Natural killer cell treated with Interleukin-12 subunit alpha and Interleukin-12 subunit beta and Interleukin-15 and Interleukin-18, amount 100 ng/mL, for 72 hours (primary cell): ENCODE measurements around the gene PKDCC. TPM values are rescaled to one million over a fixed set of nuclear protein-coding genes. Genes with fewer than 3 reads are reported as not detected.
A peak's percentile ranks its signal among the peaks of the same experiment; 100 is the strongest.

Experiments
- ATAC-seq, 2 donors: fragments of 150-1000 bp; cut with Tn5 transposase in 1 of 2; sonication (Bioruptor Pico), chemical (Tn5 transposase) in 1 of 2; 2 replicates each; pipeline ENCODE4 v1.10.0; 2021
- DNase-seq: peaks from one replicate; pipeline ENCODE4 v3.0.0; 2022; ENCODE audit warnings: low spot score
- H3K27ac Mint-ChIP-seq, 2 donors: 1 replicate in 1 of 2; 2 replicates in 1 of 2; pipeline ENCODE4 v1.8.0; 2022; ENCODE audit warnings: mixed read lengths in 2 of 2, mild to moderate bottlenecking in 1 of 2, moderate library complexity in 1 of 2
- H3K27me3 Mint-ChIP-seq, 2 donors: 1 replicate in 1 of 2; 2 replicates in 1 of 2; pipeline ENCODE4 v1.8.0; 2022; ENCODE audit warnings: mixed read lengths in 2 of 2
- H3K36me3 Mint-ChIP-seq: one replicate; pipeline ENCODE4 v1.8.0; 2022; ENCODE audit warnings: mixed read lengths
- H3K4me1 Mint-ChIP-seq, 2 donors: 1 replicate in 1 of 2; 2 replicates in 1 of 2; pipeline ENCODE4 v1.8.0; 2022; ENCODE audit warnings: low read depth in 2 of 2, mixed read lengths in 2 of 2, mild to moderate bottlenecking in 1 of 2
- H3K4me3 Mint-ChIP-seq: one replicate; pipeline ENCODE4 v1.8.0; 2022; ENCODE audit warnings: mixed read lengths
- H3K9me3 Mint-ChIP-seq: 2 replicates; pipeline ENCODE4 v1.8.0; 2022; ENCODE audit warnings: mixed read lengths
- total RNA-seq, 2 donors: library from RNA; stranded (reverse); gene quantifications; one replicate each; pipeline ENCODE4 v1.2.3, GENCODE V29; 2022

PKDCC gene
- total RNA-seq, 2 donors from 2014 or later, result not detected

DNA sequence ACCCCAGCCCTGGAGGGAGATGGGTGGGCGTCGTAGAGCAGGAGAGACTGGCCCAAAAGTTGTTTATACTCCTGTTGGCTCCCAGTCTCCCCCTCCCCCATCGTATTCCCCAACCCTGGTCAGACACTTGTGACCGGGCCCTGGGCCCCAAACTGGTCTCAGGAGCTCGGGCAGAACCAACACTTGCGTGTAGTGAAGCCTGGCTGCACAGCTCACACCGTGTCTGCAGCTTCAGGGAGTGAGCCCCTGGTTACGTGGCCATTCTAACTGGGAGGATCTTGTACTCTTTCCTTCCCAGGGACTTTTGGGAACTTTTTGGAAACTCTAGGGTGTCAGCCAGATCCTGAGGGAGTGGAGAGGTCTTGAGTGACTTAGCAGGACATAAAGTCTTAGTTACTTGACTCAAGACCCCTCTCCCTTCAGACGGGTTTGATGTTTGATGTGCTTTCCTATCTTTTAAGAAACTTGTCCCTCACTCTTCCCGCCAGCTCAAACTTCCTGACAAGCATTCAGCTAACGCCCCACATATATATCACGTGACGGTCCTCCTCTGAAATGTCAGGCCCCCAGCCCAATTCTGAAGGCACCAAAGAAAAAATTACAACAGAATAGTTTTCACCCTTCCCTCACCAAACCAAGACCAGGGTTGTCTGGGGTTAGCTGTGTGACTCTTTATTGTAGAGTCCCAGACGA, 2.3 kb downstream of the PKDCC start:
- Mint-ChIP-seq H3K36me3 (no peaks in the 10 kb centered on the region), H3K9me3 (no peaks in the 10 kb centered on the region), H3K27ac (no peak overlapping the region), H3K4me3 (no peak overlapping the region), H3K27me3 (peaks cover 11 to 22% of the 10 kb centered on the region in 2 donors), H3K4me1 (peaks cover 0 to 2% of the 10 kb centered on the region in 2 donors)
- no peak for ATAC-seq
- peak; percentile 54 for DNase-seq

DNA sequence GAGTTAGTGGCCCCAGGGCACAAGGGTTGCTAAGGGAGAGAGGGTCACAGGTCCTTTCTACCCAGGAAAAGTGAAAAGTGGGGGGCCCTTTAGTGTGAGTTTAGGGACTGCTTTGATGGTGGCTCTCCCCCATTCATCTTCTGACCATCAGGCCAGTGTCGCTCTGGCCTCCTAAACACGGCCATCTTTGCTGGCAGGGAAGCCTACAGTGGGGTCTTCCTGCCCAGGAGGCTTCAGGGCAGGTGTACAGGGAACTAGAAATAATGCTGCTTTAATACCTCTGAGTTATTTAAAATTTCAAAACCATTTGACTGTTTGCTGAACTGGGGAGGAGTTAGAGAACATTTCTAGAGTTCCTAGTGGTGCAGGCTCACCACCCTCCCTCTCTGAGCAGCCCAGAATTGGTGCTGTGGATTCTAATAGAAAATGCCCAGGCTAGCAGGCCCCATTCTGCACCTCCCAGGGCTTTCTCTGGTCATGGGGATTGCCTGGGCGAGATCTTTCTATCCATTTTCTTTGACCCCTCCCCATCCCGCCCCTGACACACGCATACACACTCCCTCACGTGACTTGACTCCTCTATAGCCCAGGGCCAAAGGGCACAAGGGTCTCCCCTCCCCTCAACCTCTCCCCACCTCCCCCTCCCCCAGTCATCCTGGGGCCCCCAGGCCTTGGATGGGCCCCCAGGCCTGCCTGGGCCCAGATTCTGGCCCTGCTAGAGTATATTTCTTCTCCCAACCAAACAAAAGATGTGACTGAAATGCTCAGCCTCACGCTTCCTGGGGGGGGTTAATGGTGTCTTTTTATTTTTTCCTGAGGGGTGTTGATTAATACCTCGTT, 3.1 kb downstream of the PKDCC start:
- Mint-ChIP-seq H3K27ac (no peak overlapping the region), H3K9me3 (no peaks in the 10 kb centered on the region), H3K4me1 (peaks cover 0 to 2% of the 10 kb centered on the region in 2 donors), H3K4me3 (no peak overlapping the region), H3K36me3 (no peaks in the 10 kb centered on the region), H3K27me3 (peaks cover 11 to 22% of the 10 kb centered on the region in 2 donors)
- ATAC-seq, result no peak
- peak; percentile 20 for DNase-seq

DNA sequence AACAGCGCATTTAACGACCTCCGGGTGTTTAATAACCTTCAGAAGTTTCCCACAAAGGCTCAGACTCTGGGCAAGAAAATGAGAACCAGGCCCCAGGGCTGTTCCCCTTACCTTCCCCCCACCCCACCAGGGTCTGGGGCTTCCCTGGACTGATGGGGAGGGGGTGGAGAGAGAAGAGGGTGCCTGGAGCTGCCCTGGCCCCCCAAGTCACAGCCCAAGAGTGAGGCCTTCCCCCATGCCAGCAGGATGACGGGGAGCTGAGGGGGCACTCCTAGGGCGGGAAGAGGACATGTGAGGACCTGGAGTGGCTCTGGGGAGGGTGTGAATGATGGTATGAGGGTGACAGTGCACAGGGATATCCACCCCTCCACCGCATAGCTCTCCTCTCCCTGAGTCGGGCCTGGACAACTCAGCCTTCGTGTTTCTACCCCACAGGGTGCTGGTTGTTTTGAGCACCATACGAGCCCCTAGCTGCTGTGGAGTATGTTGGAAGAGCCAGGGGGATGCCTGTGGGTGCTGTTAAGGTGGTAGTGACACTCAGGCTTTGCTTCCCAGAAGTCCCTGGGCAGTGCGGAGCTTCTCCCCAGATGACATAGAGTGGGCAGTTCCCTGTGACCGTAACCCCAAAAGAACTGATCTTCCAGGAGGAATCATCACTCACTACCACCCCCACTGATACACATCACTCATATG, 3.9 kb downstream of the PKDCC start:
- H3K9me3 Mint-ChIP-seq, result no peaks in the 10 kb centered on the region
- H3K27me3 Mint-ChIP-seq, result peaks cover 11 to 22% of the 10 kb centered on the region in 2 donors
- H3K36me3 Mint-ChIP-seq, result no peaks in the 10 kb centered on the region
- no peak overlapping the region for H3K27ac Mint-ChIP-seq
- ATAC-seq (no peak), DNase-seq (peak; percentile 47)
- H3K4me1 Mint-ChIP-seq, result peaks cover 0 to 2% of the 10 kb centered on the region in 2 donors
- H3K4me3 Mint-ChIP-seq, result no peak overlapping the region

DNA sequence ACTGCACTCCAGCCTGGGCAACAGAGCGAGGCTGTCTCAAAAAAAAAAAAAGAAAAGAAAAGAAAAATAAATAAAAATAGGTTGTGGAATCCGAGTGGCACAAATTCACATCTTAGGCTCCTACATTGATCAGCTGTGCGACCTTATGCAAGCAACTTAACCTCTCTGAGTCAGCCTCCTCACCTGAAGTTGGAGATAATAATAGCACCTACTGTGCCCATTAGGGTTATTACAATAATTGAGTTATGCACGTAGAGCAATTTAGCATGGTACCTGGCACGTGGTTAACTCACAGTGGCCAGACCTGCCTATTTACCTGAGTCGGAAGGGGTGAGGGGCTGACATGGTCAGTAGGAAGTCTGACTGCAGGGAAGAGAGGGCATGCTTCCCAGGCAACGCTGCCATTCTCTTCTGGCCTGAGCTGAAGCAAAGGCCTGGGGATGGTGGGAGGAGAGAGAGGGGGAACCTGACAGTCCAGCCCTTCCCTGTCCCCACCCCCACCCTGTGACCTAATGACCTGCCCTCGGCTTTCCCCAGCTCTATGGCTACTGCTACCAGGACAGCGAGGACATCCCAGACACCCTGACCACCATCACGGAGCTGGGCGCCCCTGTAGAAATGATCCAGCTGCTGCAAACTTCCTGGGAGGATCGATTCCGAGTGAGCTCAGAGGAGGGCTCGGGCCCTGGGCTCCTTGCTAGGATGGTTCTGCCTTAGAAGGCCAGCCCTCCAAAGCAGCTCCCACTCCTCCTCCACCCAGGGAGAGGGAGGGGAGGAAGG, 5.1 kb downstream of the PKDCC start:
- H3K36me3 Mint-ChIP-seq, result no peaks in the 10 kb centered on the region
- ATAC-seq, result no peak
- no peak overlapping the region for H3K27ac Mint-ChIP-seq
- peaks cover 9 to 22% of the 10 kb centered on the region in 2 donors for H3K27me3 Mint-ChIP-seq
- H3K9me3 Mint-ChIP-seq, result no peaks in the 10 kb centered on the region
- no peaks in the 10 kb centered on the region for H3K4me1 Mint-ChIP-seq
- no peak overlapping the region for H3K4me3 Mint-ChIP-seq
- peak; percentile 37 for DNase-seq

DNA sequence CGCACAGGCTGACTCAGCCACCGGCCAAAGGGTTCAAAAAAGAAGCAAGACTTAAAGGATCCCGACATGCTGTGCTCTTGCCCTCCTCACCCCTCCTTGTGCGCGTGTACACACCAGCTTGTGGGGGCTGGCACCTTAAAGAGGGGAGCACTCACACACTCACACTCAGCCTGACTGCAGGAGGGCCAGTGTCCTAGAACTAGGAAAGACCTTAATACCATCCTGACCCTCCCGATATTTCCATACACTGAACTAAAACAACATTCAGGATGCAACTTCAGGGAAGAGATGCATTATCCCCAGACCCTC, 5.6 kb downstream of the PKDCC start:
- DNase-seq (no peak), ATAC-seq (no peak)
- no peaks in the 10 kb centered on the region for H3K9me3 Mint-ChIP-seq
- no peaks in the 10 kb centered on the region for H3K4me1 Mint-ChIP-seq
- H3K36me3 Mint-ChIP-seq, result no peaks in the 10 kb centered on the region
- no peak overlapping the region for H3K27ac Mint-ChIP-seq
- H3K4me3 Mint-ChIP-seq, result no peak overlapping the region
- H3K27me3 Mint-ChIP-seq, result peaks cover 9 to 22% of the 10 kb centered on the region in 2 donors

DNA sequence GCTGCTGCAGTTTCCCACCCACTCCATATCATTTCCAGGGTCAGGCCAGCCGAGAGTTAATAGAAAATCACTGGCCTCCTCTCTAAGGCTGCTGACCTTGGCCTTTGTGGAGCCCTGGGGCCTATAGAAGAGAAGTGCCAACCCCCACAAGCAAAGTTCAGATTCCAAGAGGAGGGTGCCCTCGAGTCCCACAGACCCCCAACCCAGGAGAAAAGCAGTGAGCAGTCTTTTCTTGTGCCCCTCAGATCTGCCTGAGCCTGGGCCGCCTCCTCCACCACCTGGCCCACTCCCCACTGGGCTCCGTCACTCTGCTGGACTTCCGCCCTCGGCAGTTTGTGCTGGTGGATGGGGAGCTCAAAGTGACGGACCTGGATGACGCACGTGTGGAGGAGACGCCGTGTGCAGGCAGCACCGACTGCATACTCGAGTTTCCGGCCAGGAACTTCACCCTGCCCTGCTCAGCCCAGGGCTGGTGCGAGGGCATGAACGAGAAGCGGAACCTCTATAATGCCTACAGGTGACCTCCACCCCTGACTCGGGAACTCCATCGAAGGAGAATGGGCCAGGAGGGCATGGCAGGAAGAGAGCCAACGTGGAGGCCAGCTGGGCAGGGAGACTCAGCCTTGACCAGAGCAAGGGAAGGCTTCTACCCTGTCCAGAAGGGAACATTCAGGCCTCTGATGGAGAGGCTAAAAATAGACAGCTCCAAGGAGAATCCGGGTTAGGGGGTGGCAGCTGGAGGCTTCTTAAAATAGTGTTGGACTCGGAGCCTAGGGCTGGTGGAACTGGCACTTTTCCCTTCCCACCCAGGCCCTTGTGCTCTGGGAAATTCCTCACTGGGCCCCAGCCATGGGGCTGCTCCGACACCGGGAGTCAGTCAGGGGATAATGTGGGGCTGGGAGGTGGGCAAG, 6.2 kb downstream of the PKDCC start:
- no peaks in the 10 kb centered on the region for H3K9me3 Mint-ChIP-seq
- H3K27ac Mint-ChIP-seq, result no peak overlapping the region
- peak; percentile 44 for DNase-seq
- H3K36me3 Mint-ChIP-seq, result no peaks in the 10 kb centered on the region
- H3K4me3 Mint-ChIP-seq, result no peak overlapping the region
- H3K27me3 Mint-ChIP-seq, result peaks cover 9 to 22% of the 10 kb centered on the region in 2 donors
- no peak for ATAC-seq
- H3K4me1 Mint-ChIP-seq, result no peaks in the 10 kb centered on the region

DNA sequence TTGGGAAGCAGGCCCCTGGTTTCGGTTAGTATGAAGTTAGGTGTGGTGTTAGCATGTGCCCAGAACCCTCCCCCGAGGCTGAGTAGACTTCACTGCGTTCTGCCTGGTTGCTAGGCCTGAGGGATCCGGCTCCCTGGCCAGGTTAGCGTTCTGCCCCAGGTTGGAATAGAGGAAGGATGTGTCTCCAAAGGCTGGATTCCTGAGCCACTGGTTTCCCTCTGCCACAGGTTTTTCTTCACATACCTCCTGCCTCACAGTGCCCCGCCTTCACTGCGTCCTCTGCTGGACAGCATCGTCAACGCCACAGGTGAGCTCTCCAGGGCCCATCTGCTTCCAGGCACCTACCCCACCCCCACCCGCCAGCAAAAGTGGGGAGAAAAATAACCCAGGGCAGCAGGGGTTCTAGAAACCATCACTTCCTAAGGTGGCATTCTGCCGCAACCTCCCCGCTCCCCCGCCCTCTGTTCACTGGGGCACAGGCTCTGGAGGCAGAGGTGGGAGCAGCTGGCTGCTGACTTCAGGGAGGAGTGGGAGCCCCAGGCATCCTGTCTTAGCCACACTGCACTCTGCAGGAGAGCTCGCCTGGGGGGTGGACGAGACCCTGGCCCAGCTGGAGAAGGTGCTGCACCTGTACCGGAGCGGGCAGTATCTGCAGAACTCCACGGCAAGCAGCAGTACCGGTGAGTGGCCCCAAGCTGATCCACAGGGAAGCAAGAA, 7.1 kb downstream of the PKDCC start:
- Mint-ChIP-seq H3K9me3 (no peaks in the 10 kb centered on the region), H3K36me3 (no peaks in the 10 kb centered on the region), H3K27ac (no peak overlapping the region), H3K4me1 (no peaks in the 10 kb centered on the region), H3K27me3 (peaks cover 10 to 17% of the 10 kb centered on the region in 2 donors), H3K4me3 (no peak overlapping the region)
- ATAC-seq (no peak), DNase-seq (peak; percentile 48)

DNA sequence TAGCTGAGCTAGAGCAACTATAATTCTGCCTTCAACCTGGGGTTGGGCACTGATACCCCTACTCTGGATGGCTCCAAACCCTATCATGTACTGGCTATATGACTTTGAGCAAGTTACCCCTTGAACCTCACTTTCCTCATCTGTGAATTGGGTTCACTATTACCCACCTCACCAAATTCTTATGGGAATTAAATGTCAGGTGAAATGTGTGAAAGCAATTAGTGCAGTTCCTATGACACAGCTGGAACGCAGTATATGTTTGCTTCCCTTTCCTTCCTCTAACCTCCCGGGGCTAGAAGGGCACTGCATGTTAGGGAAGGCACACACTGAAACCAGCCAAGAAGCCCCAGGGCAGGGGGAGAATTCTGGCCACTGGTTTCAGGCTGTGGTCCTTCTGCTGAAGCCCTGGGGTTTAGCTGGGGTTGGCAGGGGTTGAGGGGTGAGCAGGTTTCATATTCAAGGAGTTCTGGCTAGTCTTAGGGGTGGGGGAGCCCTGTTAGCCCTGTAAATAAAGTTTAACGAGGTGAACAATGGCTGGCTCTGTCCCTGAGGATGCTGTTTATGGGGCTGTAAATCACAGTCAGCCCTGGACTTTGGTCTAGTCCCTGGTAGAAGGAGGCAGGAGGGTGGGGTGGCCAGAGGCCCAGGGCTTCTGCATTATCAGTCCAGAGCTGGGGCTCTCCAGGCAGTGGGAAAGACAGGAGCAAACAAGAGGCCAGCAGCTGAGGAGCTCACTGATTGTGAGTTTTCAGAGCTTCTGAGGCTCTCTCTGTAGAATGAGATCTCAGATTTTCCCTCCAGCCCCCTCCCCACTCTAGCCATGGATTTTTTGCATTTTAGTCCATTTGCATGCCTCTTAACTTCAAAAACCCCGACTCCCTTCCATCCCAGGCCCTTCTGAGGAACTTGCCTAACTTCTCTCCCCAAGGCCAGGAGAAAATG, 8.0 kb downstream of the PKDCC start:
- Mint-ChIP-seq H3K36me3 (no peaks in the 10 kb centered on the region), H3K27me3 (peaks cover 6 to 9% of the 10 kb centered on the region in 2 donors), H3K27ac (no peak overlapping the region), H3K4me3 (no peak overlapping the region), H3K4me1 (no peaks in the 10 kb centered on the region), H3K9me3 (no peaks in the 10 kb centered on the region)
- DNase-seq (peak; percentile 35), ATAC-seq (no peak)

DNA sequence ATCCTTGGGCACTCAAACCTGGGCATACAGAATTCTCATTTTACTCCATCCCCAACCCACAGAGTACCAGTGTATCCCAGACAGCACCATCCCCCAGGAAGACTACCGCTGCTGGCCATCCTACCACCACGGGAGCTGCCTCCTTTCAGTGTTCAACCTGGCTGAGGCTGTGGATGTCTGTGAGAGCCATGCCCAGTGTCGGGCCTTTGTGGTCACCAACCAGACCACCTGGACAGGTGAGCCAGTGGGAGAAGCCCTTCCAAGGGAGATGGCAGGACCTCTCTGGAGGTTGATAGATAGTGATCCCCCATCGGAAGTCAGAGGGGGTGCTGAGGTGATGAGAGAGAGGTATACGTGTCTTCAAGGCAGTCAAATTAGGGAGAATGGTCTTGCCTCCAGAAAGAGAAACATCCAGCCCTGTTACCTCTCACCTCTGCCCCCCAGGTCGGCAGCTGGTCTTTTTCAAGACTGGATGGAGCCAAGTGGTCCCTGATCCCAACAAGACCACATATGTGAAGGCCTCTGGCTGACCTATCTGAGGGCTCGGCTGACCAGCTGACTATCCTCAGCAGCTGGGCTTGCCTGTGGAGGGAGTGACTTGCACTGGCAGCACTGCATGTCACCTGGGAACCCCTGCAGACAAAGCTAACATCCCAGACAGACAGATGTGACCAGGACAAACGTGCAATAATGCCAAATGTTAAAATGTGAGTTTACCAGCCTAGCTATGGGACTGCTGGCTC, 9.5 kb downstream of the PKDCC start:
- no peaks in the 10 kb centered on the region for H3K4me1 Mint-ChIP-seq
- H3K9me3 Mint-ChIP-seq, result no peaks in the 10 kb centered on the region
- peak; percentile 35 for DNase-seq
- H3K36me3 Mint-ChIP-seq, result no peaks in the 10 kb centered on the region
- H3K27ac Mint-ChIP-seq, result no peak overlapping the region
- H3K4me3 Mint-ChIP-seq, result no peak overlapping the region
- H3K27me3 Mint-ChIP-seq, result peaks cover 2 to 8% of the 10 kb centered on the region in 2 donors
- ATAC-seq, result no peak

DNA sequence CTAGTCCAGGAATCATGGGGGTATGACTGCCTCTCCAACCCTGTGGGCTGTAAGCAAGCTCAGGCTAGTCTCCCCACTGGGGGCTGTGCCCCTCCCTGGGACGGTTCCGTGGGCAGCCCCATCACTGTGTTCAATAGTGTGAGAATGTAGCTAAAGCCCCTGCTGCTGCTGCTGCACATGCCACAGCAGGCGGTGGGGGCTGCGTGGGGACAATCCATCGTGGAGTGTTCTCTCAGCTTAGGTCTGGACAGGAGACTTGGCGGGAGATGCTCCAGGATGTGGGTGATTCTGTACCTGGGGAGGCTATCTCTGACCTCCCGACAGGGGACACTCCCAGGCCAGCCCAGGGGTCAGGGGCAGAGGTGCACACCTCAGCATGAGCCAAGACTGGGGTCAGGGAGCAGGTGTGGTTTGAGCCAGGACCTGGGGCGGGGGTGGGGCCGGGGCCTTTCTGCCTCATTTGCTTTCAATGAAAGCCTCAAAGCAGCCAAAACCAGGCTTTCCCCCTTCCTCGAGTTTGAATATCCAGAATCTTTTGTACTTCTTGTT, 10.2 kb downstream of the PKDCC start:
- ATAC-seq (no peak), DNase-seq (peak; percentile 47)
- Mint-ChIP-seq H3K4me1 (no peaks in the 10 kb centered on the region), H3K27ac (no peak overlapping the region), H3K9me3 (no peaks in the 10 kb centered on the region), H3K4me3 (no peak overlapping the region), H3K36me3 (no peaks in the 10 kb centered on the region), H3K27me3 (peaks cover 0 to 8% of the 10 kb centered on the region in 2 donors)
